ENCODE data around the gene R3HDML.
"Not testable (repeated sequence)": the region's sequence is repeated elsewhere in the genome, so short reads cannot be mapped to it uniquely, and the experiment has no call there.

Gene R3HDML

DNA sequence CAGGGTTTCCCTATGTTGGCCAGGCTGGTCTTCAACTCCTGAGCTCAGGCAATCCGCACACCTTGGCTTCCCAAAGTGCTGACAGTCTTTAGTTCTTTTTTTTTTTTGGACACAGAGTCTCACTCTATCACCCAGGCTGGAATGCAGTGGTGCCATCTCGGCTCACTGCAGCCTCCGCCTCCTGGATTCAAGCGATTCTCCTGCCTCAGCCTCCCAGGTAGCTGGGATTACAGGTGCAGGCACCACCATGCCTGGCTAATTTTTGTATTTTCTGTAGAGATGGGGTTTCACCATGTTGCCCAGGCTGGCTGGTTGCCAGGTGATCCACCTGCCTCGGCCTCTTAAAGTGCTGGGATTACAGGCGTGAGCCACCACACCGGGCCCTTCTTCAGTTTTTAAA lies 9.1 kb upstream of the R3HDML start:
- DNase-seq (ENCODE audit: low read depth in 2 of 2) = not testable (repeated sequence)

DNA sequence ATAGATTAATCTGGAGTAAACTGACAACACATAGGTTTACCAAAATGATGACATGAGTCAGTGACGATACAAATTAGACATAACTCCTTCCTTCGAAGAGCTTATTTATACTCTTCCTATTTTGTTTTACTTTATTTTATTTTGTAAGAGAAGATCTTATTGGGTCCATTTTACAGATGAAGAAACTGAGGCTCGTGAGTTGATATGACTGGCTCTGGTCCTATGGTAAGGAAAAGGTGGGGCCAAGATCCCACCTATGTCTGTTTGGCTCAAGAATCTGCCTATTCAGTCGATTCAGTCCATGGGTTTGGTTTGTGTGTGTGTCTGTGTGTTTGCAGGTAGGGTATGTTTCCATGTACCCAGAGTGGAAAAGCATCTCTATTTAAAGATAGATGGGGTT lies 8.4 kb upstream of the R3HDML start:
- DNase-seq (ENCODE audit: low read depth in 2 of 2) = no peak

DNA sequence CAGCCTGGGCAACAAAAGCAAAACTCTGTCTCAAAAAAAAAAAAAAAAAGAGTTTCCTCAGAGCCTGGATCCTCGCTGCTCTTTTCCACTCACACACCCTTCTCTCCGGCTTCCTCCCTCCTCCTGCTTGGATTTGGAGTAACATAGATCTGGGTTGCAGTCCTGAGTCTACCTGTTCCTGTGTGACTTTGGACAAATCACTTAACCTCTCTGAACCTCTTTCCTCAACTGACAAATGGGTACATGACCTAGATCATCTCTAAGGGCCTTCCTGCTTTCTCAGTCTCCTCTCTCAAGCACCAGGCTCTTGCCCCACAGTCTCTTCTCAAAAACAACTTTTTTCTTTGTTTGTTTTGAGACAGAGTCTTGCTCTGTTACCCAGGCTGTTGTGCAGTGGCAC lies 5.6 kb upstream of the R3HDML start:
- no peak for DNase-seq (ENCODE audit: low read depth in 2 of 2)

DNA sequence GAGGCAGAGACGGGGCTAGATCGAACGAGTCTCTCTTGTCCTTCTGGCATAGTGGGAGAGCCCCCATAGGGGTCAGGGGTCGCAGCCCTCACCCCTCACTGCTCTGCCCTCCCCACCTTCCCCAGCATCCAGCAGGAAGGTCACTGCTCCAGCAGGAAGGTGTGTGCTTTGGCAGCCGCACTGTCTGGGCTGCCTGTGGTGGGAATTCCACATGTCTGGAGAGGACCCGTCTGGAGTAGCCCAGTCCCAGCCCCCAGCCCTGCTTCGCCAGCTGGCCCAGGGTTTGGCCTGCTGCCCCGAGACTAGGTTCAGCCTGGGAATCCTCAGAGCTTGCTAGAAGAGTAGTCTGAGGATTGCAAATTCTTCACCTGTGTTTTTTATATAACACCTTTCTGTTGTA lies 2.5 kb upstream of the R3HDML start:
- no peak for DNase-seq (ENCODE audit: low read depth in 2 of 2)

DNA sequence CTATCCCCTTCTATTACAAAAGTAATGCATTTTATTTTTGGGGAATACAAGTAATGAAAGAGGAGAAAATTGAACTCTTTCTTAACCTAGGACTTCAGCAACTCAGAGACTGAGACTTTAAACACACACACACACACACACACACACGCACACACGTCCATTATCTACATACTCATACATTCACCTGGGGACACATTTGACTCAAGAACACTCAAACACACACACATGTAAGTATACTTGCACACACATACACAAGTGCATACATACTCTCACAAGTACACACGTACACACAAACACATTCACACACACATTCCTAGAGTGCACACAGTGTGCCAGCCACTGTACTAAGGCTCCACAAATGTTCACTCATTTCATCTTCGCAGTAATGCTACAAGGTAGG lies 2.1 kb upstream of the R3HDML start:
- no peak for DNase-seq (ENCODE audit: low read depth in 2 of 2)

DNA sequence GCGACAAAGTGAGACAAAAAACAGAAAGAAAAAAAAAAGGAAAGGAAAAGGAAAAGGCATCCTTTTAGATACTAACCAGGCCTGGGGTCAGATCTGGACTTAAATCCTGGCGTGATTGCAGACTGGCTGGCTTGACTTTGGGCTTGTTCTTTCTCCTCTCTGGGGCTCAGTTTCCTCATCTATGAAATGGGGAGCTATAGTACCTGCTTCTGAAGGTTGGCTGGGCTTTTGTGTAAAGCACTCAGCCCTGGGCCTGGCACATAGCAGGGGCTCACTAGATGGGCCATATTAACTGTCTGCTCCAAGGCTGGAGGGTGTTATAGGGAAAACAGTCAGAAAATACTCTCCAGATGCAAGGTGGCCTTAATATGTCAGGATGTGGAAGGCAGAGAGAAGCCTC lies 1.2 kb upstream of the R3HDML start:
- DNase-seq (ENCODE audit: low read depth in 2 of 2) = no peak

DNA sequence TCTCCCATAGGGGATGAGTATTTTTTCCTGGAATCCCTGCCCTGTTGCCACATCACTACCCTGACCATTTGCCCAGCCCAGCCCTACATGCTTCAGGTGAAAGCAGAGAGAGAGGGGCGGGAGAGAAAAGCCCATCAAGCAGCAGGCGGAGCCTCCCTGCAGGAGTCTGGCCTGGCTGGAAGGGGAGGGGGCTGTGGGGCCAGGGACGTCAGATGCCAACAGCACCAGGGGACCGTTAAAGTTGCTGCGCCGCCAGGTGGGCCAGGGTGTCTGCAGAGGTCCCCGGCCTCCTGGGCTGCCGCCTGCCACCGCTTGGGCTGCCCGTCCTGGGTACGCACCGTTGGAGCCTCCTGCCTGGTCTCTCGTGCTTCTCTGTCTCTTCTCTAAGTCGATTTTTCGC lies 757 bp upstream of the R3HDML start:
- DNase-seq (ENCODE audit: low read depth in 2 of 2) = no peak

DNA sequence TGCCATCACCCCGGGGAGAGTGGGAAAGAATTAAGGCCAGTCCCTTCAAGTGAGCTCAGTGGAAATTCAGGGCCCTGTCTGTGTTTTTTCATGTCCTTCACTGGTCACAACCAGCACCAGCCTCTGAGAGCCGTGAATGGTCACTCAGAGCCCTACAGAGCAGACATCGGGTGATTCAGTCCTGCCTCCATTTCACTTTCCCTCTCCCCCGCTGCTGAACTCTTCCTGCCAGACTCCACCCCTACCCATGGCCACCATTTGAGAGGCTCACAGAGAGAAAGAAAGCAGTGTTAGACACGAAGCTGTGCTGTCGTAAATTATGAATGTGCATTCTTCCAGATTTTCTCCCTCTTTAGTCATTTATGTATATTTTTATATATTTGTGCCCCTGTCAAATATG lies 5.4 kb downstream of the R3HDML start:
- DNase-seq (ENCODE audit: low read depth in 2 of 2) = no peak

DNA sequence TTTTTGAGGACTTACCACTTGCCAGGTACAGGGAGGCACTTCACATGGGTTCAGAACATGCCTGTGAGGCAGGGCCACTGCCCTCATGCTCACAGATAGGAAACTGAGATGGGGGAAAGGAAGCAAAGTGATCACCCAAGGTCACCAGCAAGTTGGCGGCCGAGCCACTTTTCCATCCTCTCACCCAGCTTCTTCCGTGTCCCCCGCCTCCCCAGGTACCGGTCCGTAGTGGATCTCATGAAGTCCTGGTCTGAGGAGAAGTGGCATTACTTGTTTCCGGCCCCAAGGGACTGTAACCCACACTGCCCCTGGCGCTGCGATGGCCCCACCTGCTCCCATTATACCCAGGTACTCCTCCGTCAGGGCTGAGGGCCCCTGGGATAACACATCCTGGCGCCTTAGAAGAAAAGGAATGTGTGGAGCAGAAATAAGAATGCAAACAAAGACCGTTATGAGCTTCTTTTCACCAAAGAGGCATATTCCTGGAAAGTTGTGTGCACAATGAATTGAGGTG lies 6.4 kb downstream of the R3HDML start:
- no peak for DNase-seq (ENCODE audit: low read depth in 2 of 2)

DNA sequence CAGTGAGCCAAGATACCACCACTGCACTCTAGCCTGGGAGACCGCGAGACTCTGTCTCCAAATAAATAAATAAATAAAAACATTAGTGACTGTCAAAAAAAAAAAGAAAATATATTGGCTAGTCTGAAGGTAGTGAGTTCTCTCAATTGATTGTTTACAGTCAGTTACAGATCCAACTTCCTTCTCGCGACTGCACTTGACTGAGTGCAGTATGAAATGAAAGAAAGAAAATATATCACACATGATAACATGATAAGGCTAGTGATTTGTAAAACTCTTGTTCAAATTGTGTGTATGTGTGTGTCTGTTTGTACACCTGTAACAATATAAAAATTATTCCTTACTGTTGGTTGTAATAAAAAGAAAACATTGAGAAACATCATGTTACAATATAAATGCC lies 7.9 kb downstream of the R3HDML start:
- no peak for DNase-seq (ENCODE audit: low read depth in 2 of 2)

DNA sequence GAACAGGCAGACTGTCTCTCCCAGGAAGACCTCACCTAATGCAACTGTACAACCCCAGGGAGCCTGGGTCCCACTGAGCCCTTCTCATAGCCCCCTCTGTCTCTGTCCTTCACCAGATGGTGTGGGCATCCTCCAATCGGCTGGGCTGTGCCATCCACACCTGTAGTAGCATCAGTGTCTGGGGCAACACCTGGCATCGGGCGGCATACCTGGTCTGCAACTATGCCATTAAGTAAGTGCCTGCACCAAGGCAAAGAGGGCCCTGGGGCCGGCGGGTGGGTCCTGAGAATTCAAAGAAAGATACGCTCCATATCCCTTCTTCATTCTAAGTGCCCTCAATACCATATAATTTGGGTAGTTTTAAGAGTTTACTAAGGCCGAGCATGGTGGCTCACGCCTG lies 8.3 kb downstream of the R3HDML start:
- DNase-seq (ENCODE audit: low read depth in 2 of 2) = no peak

DNA sequence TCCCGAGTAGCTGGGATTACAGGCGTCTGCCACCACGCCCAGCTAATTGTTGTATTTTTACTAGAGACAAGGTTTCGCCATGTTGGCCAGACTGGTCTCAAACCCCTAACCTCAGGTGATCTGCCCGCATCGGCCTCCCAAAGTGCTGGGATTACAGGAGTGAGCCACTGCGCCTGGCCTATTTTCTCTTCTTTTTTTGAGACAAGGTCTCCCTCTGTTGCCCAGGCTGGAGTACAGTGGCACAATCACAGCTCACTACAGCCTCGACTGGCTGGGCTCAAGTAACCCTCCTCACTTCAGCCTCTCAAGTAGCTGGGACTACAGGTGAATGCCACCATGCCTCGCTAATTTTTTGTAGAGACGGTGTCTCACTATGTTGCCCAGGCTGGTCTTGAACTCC lies 9.1 kb downstream of the R3HDML start:
- not testable (repeated sequence) for DNase-seq (ENCODE audit: low read depth in 2 of 2)

DNA sequence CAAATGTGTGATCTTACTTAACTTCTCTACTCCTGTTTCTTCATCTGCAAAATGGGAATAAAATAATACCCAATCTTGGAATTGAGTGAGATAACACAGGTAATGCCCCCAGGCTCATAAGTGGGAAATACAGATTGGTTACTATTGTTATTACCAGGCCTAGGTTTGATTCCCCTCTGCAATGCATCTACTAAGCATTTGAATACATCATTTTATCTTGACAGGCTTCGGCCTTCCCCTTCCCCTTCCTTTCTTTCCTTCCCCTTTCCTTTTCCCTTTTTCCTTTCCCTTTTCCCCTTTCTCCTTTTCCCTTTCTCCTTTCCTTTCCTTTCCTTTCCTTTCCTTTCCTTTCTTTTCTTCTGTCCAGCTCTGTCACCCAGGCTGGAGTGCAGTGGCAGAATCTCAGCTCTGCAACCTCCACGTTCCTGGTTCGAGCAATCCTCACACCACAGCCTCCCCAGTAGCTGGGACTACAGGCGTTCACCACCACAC lies 11.4 kb downstream of the R3HDML start:
- no peak for DNase-seq (ENCODE audit: low read depth in 2 of 2)

DNA sequence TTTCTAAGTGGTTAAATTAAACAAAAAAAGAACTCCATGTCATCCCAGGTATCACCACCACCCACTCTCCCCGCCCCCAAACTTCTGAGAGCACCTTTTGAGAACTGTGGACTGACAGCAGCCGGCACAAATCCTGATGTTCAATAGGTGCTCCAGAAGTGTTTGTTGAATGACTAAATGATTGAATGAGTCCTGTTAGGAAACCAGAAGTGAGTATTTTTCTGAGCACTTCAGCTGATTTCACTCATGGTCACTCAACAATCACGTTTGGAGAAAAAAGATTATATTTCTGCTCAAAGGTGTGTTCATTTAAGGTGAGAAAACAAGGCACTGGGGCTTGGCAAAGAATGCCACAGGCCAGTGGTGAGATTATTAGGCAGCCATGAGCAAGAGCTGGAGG lies 12.5 kb downstream of the R3HDML start:
- no peak for DNase-seq (ENCODE audit: low read depth in 2 of 2)

DNA sequence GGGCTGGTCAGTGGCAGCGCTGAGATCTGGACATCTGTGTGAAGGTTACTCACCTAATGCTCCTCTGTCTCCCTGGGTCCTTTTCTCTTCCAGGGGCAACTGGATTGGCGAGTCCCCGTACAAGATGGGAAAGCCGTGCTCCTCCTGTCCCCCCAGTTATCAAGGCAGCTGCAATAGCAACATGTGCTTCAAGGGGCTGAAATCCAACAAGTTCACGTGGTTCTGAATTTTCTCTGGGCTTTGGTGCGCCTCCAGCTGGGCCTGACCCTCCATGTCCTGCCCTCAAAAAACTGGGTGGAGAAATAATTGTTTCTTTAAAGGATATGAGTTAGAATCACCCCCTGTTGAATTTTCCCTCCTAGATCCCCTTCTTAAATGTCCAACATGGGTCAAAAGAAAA lies 13.7 kb downstream of the R3HDML start:
- no peak for DNase-seq (ENCODE audit: low read depth in 2 of 2)

DNA sequence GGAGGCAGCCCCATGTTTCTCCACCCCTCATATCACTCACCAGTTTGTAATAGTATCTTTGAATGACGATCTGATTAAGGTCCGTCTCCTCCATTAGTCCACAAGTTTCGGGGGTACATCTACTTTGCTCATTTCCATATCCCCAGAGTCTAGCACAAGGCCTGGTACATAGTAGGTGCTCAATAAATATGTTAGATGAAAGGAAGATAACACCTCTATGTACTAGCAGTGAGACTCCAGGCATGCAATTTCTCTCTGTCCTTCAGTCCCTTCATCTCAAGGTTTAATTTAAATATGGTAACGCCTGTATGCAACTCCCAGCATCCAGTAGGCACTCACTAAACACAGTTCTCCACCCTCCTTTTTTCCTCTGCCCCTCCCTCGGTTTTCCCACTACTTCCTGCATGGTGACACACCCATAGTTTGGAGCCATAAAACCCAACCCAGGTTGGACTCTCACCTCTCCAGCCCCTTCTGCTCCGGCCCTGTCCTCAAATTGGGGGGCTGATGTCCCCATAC lies 18.2 kb downstream of the R3HDML start:
- DNase-seq (ENCODE audit: low read depth in 2 of 2) = no peak

DNA sequence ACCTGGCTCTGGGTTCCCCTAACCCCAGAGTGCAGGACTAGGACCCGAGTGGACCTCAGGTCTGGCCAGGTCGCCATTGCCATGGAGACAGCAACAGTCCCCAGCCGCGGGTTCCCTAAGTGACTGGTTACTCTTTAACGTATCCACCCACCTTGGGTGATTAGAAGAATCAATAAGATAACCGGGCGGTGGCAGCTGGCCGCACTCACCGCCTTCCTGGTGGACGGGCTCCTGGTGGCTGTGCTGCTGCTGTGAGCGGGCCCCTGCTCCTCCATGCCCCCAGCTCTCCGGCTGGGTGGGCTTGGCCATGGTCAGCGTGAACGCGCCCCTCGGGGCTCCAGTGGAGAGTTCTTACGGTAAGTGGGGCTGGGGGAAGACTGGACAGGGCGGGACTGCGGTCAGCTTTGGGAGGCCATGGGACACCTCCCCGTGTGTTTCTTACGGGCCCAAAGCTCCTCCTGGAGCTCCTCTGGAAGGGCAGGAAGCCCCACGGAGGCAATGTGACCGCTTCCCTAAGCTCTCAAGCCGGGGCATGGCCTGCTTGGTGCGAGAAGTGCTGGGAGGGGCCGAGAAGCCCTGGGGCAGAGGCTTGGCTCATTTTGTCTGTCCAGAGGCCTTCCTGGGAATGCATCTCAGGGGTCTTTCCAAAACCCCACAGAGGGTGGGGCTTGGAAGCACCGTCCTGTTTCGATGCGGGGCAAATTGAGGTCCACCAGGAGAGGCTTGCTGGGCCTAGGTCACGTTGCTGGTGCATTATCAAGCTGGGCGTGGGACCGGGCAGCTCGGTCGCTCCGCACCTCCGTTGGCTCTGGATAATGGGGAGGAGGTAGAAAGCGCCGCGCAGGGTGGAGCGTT lies 18.9 kb downstream of the R3HDML start, which contains the start of gene HNF4A:
HNF4A (plus strand) TSS at position 202 of the 855 bp plus-strand sequence; CDS start at position 308, 106 bp downstream.
- DNase-seq (ENCODE audit: low read depth in 2 of 2) = no peak

DNA sequence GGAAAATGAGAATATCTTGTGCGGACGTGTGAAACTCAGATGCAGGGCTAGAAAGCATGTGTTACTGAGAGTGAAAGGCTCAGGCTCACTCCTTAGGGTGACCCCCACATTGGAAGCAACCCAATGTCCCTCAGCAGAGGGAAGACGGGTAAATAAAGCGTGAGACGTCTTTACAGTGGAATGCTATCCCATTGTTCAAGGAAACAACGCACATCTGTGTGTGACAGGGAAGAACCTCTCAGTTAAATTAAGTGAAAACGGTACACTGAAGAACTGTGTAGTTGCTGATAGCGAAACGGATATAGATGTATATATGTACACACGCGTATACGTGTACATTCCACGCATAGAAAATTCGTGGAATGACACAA lies 19.5 kb downstream of the R3HDML start:
- no peak for DNase-seq (ENCODE audit: low read depth in 2 of 2)

DNA sequence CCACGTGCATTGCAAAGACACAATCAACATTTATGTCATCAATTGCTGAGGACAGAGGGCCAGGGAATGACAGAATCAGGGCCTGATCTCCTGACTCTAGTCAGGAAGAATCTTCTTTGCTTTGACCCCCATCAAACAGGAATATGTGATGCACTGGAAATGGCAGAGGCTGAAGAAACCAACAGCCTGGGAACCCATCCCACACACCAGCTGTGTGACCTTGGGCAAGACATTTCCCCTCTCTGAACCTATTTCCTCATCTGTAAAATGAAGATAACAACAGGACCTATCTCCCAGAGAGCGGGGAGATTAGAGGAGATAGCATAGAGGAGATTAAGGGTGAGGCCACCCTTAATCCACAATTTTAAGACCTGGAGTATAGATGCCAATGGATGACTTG lies 20.2 kb downstream of the R3HDML start:
- DNase-seq (ENCODE audit: low read depth in 2 of 2) = no peak

DNA sequence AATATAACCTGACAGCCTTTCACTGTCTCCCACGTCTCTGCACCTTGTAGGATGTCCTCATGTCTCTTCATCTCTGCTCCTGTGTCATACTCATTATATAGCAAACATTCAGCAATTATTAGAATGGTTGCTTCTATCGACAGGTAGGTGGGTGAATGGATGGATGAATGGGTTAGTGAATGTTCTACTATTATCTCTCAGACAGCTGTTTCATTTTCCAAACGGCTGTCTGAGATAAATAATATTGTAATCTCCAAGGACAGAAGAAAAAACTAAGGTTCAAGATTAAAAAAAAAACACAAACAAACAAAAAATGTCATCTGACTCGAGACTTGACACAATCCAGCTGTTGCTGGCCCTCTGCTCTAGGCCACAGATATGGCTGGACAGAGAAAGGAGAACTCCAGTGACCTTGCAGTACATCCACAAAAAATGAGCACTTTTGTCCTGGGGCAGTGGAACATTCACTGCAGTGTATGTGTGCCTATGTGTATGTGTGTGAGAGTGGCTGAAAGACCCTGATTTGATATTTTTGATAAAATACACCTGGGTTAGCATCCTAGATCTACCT lies 20.8 kb downstream of the R3HDML start:
- no peak for DNase-seq (ENCODE audit: low read depth in 2 of 2)

DNA sequence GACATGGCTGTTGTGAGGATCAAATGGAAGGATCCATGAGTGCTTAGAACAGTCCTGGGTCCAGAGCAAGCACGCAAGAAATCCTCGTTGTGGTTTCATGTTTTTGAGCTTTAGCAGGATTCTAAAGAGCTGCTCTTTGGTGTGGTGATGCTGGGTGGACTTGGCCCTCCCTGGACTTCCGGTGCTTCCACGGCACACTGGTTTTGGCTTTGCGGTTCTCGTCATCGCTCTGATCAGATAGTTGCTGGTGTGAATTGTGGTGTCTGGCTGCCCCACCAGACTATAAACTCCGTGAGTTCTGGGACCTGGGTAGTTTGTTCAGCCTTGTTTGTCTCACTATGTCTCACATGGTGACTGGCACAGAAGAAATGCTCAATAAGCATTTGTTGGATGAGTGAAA lies 21.9 kb downstream of the R3HDML start:
- DNase-seq (ENCODE audit: low read depth in 2 of 2) = no peak

DNA sequence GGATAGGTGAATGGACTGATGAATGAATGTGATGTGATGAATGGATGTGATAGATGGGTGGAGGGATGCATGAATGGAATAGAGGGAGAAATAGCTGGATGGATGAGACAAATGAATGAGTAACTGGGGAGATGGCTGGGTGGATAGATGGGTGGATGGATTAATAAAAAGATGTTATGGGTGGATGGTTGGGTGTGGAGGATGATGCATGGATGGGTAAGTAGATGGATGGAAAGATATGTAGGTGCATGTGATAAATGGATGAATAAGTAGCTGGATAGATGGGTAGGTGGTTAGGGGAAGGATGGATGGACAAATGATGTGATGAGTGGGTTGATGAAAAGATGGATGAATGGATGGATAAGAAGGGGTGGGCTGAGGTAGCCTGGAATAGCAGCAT lies 23.4 kb downstream of the R3HDML start:
- DNase-seq (ENCODE audit: low read depth in 2 of 2) = no peak

DNA sequence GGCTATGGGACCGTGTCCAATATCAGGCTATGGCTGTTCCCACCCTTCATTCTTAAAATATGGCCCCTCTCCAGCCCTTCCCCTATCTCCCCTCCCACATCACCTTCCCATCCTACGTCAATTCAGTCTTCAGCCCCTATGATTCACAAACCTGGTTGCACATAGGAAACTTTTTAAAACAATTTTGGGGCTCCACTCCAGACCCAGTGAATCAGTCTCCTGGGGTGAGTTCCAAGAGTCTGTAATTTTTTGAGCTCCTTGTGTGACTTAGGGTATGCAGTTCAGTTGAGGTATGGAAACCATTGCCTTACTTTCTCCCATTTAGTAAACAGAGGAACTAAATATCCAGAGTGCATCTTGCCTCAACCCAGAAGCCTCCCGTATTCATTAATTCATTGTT lies 24.2 kb downstream of the R3HDML start:
- DNase-seq (ENCODE audit: low read depth in 2 of 2) = no peak
